ENCODE data around the gene NPSR1. TPM values are rescaled to one million over a fixed set of nuclear protein-coding genes. Genes with fewer than 3 reads are reported as not detected.

The NPSR1 gene
- total and polyA plus RNA-seq, 4 donors: 0.11 to 0.59 (median 0.15) TPM; not detected in 1

- H3K27ac ChIP-seq (ENCODE audit: low read depth, low read length): no peak overlapping the region
- peaks cover 4% of the 10 kb centered on the region for H3K9me3 ChIP-seq (ENCODE audit: control insufficient read depth, insufficient read depth, low read length)
- no peaks in the 10 kb centered on the region for H3K27me3 ChIP-seq (ENCODE audit: control insufficient read depth, insufficient read depth, low read length)
- H3K4me3 ChIP-seq (ENCODE audit: low read depth, low read length): no peak overlapping the region
- no peaks in the 10 kb centered on the region for H3K4me1 ChIP-seq (ENCODE audit: control insufficient read depth, insufficient read depth, low read length)
- DNase-seq (ENCODE audit: low read depth in 4 of 6, low spot score in 6 of 6): no peak
- no peaks in the 10 kb centered on the region for H3K36me3 ChIP-seq (ENCODE audit: control insufficient read depth, insufficient read depth, low read length)
- 93% methylated on average over 5 of the region's 5 CpGs for WGBS (ENCODE audit: insufficient coverage)
Measured at GRCh38 chr7:34739651-34740300, 81.8 kb downstream of the NPSR1 start.

- Histone ChIP-seq H3K36me3 (ENCODE audit: control insufficient read depth, insufficient read depth, low read length) (no peaks in the 10 kb centered on the region), H3K27me3 (ENCODE audit: control insufficient read depth, insufficient read depth, low read length) (no peaks in the 10 kb centered on the region), H3K9me3 (ENCODE audit: control insufficient read depth, insufficient read depth, low read length) (peaks cover 4% of the 10 kb centered on the region), H3K4me3 (ENCODE audit: low read depth, low read length) (no peak overlapping the region), H3K4me1 (ENCODE audit: control insufficient read depth, insufficient read depth, low read length) (no peaks in the 10 kb centered on the region), H3K27ac (ENCODE audit: low read depth, low read length) (no peak overlapping the region)
- WGBS (ENCODE audit: insufficient coverage): no CpG with 5 or more reads among the region's 1 CpG
- no peak for DNase-seq (ENCODE audit: low read depth in 4 of 6, low spot score in 6 of 6)
Measured at GRCh38 chr7:34740840-34741239, 82.8 kb downstream of the NPSR1 start.

GRCh38 chr7:34747176-34747781, 89.3 kb downstream of the NPSR1 start:
- Histone ChIP-seq H3K27me3 (ENCODE audit: control insufficient read depth, insufficient read depth, low read length) (no peaks in the 10 kb centered on the region), H3K36me3 (ENCODE audit: control insufficient read depth, insufficient read depth, low read length) (no peaks in the 10 kb centered on the region), H3K9me3 (ENCODE audit: control insufficient read depth, insufficient read depth, low read length) (peaks cover 2% of the 10 kb centered on the region), H3K27ac (ENCODE audit: low read depth, low read length) (no peak overlapping the region), H3K4me1 (ENCODE audit: control insufficient read depth, insufficient read depth, low read length) (peaks cover 14% of the 10 kb centered on the region), H3K4me3 (ENCODE audit: low read depth, low read length) (no peak overlapping the region)
- DNase-seq (ENCODE audit: low read depth in 4 of 6, low spot score in 6 of 6): no peak
- WGBS (ENCODE audit: insufficient coverage): 60% methylated on average over 1 of the region's 8 CpGs

GRCh38 chr7:34747867-34748727, 90.1 kb downstream of the NPSR1 start:
- no peak overlapping the region for H3K27ac ChIP-seq (ENCODE audit: low read depth, low read length)
- H3K4me1 ChIP-seq (ENCODE audit: control insufficient read depth, insufficient read depth, low read length): peaks cover 14% of the 10 kb centered on the region
- no peaks in the 10 kb centered on the region for H3K27me3 ChIP-seq (ENCODE audit: control insufficient read depth, insufficient read depth, low read length)
- 27% methylated on average over 3 of the region's 8 CpGs for WGBS (ENCODE audit: insufficient coverage)
- H3K4me3 ChIP-seq (ENCODE audit: low read depth, low read length): no peak overlapping the region
- H3K9me3 ChIP-seq (ENCODE audit: control insufficient read depth, insufficient read depth, low read length): no peaks in the 10 kb centered on the region
- DNase-seq (ENCODE audit: low read depth in 4 of 6, low spot score in 6 of 6): peak in 3 of 6 donors; percentile 18 to 85 (median 81)
- no peaks in the 10 kb centered on the region for H3K36me3 ChIP-seq (ENCODE audit: control insufficient read depth, insufficient read depth, low read length)

- H3K4me3 ChIP-seq (ENCODE audit: low read depth, low read length): no peak overlapping the region
- no peak for DNase-seq (ENCODE audit: low read depth in 4 of 6, low spot score in 6 of 6)
- H3K4me1 ChIP-seq (ENCODE audit: control insufficient read depth, insufficient read depth, low read length): peaks cover 14% of the 10 kb centered on the region
- H3K36me3 ChIP-seq (ENCODE audit: control insufficient read depth, insufficient read depth, low read length): no peaks in the 10 kb centered on the region
- no peaks in the 10 kb centered on the region for H3K27me3 ChIP-seq (ENCODE audit: control insufficient read depth, insufficient read depth, low read length)
- H3K27ac ChIP-seq (ENCODE audit: low read depth, low read length): no peak overlapping the region
- H3K9me3 ChIP-seq (ENCODE audit: control insufficient read depth, insufficient read depth, low read length): no peaks in the 10 kb centered on the region
- 100% methylated on average over 1 of the region's 2 CpGs for WGBS (ENCODE audit: insufficient coverage)
Measured at GRCh38 chr7:34748728-34749089, 90.7 kb downstream of the NPSR1 start.

GRCh38 chr7:34749446-34749845, 91.4 kb downstream of the NPSR1 start:
- no CpG with 5 or more reads among the region's 2 CpGs for WGBS (ENCODE audit: insufficient coverage)
- no peak overlapping the region for H3K27ac ChIP-seq (ENCODE audit: low read depth, low read length)
- no peak for DNase-seq (ENCODE audit: low read depth in 4 of 6, low spot score in 6 of 6)

GRCh38 chr7:34750209-34750608, 92.2 kb downstream of the NPSR1 start:
- no peak for DNase-seq (ENCODE audit: low read depth in 4 of 6, low spot score in 6 of 6)
- Histone ChIP-seq H3K36me3 (ENCODE audit: control insufficient read depth, insufficient read depth, low read length) (no peaks in the 10 kb centered on the region), H3K27me3 (ENCODE audit: control insufficient read depth, insufficient read depth, low read length) (no peaks in the 10 kb centered on the region), H3K27ac (ENCODE audit: low read depth, low read length) (no peak overlapping the region), H3K4me1 (ENCODE audit: control insufficient read depth, insufficient read depth, low read length) (peaks cover 14% of the 10 kb centered on the region), H3K9me3 (ENCODE audit: control insufficient read depth, insufficient read depth, low read length) (no peaks in the 10 kb centered on the region), H3K4me3 (ENCODE audit: low read depth, low read length) (no peak overlapping the region)
- 99% methylated on average over 7 of the region's 8 CpGs for WGBS (ENCODE audit: insufficient coverage)

More at GRCh38 chr7:34749446-34749845, 91.4 kb downstream of the NPSR1 start:
- Histone ChIP-seq H3K4me1 (ENCODE audit: control insufficient read depth, insufficient read depth, low read length) (peaks cover 14% of the 10 kb centered on the region), H3K27me3 (ENCODE audit: control insufficient read depth, insufficient read depth, low read length) (no peaks in the 10 kb centered on the region), H3K4me3 (ENCODE audit: low read depth, low read length) (no peak overlapping the region), H3K9me3 (ENCODE audit: control insufficient read depth, insufficient read depth, low read length) (no peaks in the 10 kb centered on the region), H3K36me3 (ENCODE audit: control insufficient read depth, insufficient read depth, low read length) (no peaks in the 10 kb centered on the region)

- H3K4me3 ChIP-seq (ENCODE audit: low read depth, low read length): no peak overlapping the region
- no peaks in the 10 kb centered on the region for H3K9me3 ChIP-seq (ENCODE audit: control insufficient read depth, insufficient read depth, low read length)
- peaks cover 14% of the 10 kb centered on the region for H3K4me1 ChIP-seq (ENCODE audit: control insufficient read depth, insufficient read depth, low read length)
- no peak for DNase-seq (ENCODE audit: low read depth in 4 of 6, low spot score in 6 of 6)
- no peaks in the 10 kb centered on the region for H3K27me3 ChIP-seq (ENCODE audit: control insufficient read depth, insufficient read depth, low read length)
- WGBS (ENCODE audit: insufficient coverage): 100% methylated on average over 1 of the region's 2 CpGs
- H3K27ac ChIP-seq (ENCODE audit: low read depth, low read length): no peak overlapping the region
- no peaks in the 10 kb centered on the region for H3K36me3 ChIP-seq (ENCODE audit: control insufficient read depth, insufficient read depth, low read length)
Measured at GRCh38 chr7:34750636-34751035, 92.6 kb downstream of the NPSR1 start.

GRCh38 chr7:34751725-34752643, 94.0 kb downstream of the NPSR1 start:
- Histone ChIP-seq H3K4me1 (ENCODE audit: control insufficient read depth, insufficient read depth, low read length) (peaks cover 16% of the 10 kb centered on the region), H3K27me3 (ENCODE audit: control insufficient read depth, insufficient read depth, low read length) (no peaks in the 10 kb centered on the region), H3K4me3 (ENCODE audit: low read depth, low read length) (no peak overlapping the region), H3K9me3 (ENCODE audit: control insufficient read depth, insufficient read depth, low read length) (no peaks in the 10 kb centered on the region), H3K27ac (ENCODE audit: low read depth, low read length) (no peak overlapping the region), H3K36me3 (ENCODE audit: control insufficient read depth, insufficient read depth, low read length) (no peaks in the 10 kb centered on the region)
- WGBS (ENCODE audit: insufficient coverage): 75% methylated on average over 5 of the region's 11 CpGs
- DNase-seq (ENCODE audit: low read depth in 4 of 6, low spot score in 6 of 6): no peak

All from spinal cord (tissue), 10 donors.